ENCODE measurements around the gene BABAM2.
"Not testable (repeated sequence)": the region's sequence is repeated elsewhere in the genome, so short reads cannot be mapped to it uniquely, and the experiment has no call there.

The BABAM2 gene

GRCh38 chr2:28331797-28332196 lies 441.3 kb downstream of the BABAM2 start:
- not testable (repeated sequence) for DNase-seq (ENCODE audit: low read depth in 3 of 3)

GRCh38 chr2:28332696-28333095 lies 442.2 kb downstream of the BABAM2 start:
- no peak for DNase-seq (ENCODE audit: low read depth in 3 of 3)

GRCh38 chr2:28333606-28334526 lies 443.3 kb downstream of the BABAM2 start:
- no peak for DNase-seq (ENCODE audit: low read depth in 3 of 3)

- no peak for DNase-seq (ENCODE audit: low read depth in 3 of 3)
These were observed 444.0 kb downstream of the BABAM2 start for GRCh38 chr2:28334527-28334894.

GRCh38 chr2:28335265-28335664 lies 444.7 kb downstream of the BABAM2 start:
- DNase-seq (ENCODE audit: low read depth in 3 of 3): not testable (repeated sequence)

- no peak for DNase-seq (ENCODE audit: low read depth in 3 of 3)
These were observed 445.1 kb downstream of the BABAM2 start for GRCh38 chr2:28335666-28336065.

- no peak for DNase-seq (ENCODE audit: low read depth in 3 of 3)
These were observed 445.9 kb downstream of the BABAM2 start for GRCh38 chr2:28336264-28336980.

GRCh38 chr2:28336982-28337627 lies 446.6 kb downstream of the BABAM2 start:
- DNase-seq (ENCODE audit: low read depth in 3 of 3): no peak

- DNase-seq (ENCODE audit: low read depth in 3 of 3): no peak
These were observed 447.7 kb downstream of the BABAM2 start for GRCh38 chr2:28338046-28338817.

GRCh38 chr2:28338831-28339321 lies 448.3 kb downstream of the BABAM2 start:
- DNase-seq (ENCODE audit: low read depth in 3 of 3): no peak

- DNase-seq (ENCODE audit: low read depth in 3 of 3): no peak
These were observed 449.1 kb downstream of the BABAM2 start for GRCh38 chr2:28339516-28340175.

- DNase-seq (ENCODE audit: low read depth in 3 of 3): no peak
These were observed 450.0 kb downstream of the BABAM2 start for GRCh38 chr2:28340312-28341202.

GRCh38 chr2:28341208-28341891 lies 450.8 kb downstream of the BABAM2 start:
- no peak for DNase-seq (ENCODE audit: low read depth in 3 of 3)

GRCh38 chr2:28342081-28342967 lies 451.8 kb downstream of the BABAM2 start:
- no peak for DNase-seq (ENCODE audit: low read depth in 3 of 3)

- DNase-seq (ENCODE audit: low read depth in 3 of 3): no peak
These were observed 452.8 kb downstream of the BABAM2 start for GRCh38 chr2:28343184-28343942.

GRCh38 chr2:28343971-28344715 lies 453.6 kb downstream of the BABAM2 start:
- no peak for DNase-seq (ENCODE audit: low read depth in 3 of 3)

Measured in stimulated activated CD4-positive, alpha-beta T cell treated with anti-CD3 and anti-CD28 coated beads, TNF-alpha, amount 100 ng/mL, for 48 hours (primary cell).